OCI-LY1 (cell line): Measurements from ENCODE around the gene FOXC1.

ENCODE experiments used
- CTCF ChIP-seq: fragments of 200-600 bp; sonication (generic), shearing (Covaris generic); IDR thresholded peaks from 2 replicates; pipeline ENCODE4 v1.5.1; 2017; ENCODE audit warnings: mild to moderate bottlenecking, antibody characterized with exemption, low read length, moderate library complexity, mixed read lengths
- EZH2 ChIP-seq: fragments of 200-600 bp; sonication (generic), shearing (Covaris generic); IDR thresholded peaks from 2 replicates; pipeline ENCODE4 v1.8.0; 2017; ENCODE audit warnings: borderline replicate concordance, mixed run types, mild to moderate bottlenecking, antibody characterized with exemption, low read length, moderate library complexity, mixed read lengths

DNA sequence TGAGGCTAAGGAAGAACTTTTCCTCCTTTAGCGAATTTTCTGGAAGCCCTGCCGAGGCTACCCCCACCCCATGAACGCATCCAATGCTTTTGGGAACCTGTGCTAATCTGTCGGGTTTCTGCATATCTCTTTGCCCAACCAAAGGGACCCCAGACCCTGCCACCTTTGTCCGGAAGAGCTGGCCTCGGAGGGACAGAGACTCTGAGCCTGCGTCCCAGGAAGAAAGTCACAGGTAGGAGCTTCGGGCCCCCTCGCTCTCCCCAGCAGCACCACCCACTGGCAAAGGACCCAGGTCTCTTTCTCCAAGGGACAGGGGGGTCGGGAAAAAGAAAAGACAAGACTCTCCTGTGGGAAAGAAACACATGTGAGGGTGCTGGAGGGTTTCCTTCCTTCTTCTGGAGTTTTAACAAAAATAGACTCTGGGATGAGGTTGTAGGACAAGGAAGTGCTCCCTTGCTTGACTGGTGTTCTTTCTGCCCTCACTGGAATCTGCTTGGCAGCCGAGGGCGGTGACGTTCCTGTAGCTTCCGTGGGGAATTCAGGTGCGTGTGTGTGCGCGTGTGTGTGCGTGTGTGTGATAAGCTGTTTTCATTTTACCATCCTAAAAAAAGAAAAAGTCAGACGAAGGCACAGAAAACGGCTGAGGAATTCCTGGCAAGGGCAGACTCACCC lies 16.3 kb upstream of the FOXC1 start:
- no peak for TF ChIP-seq CTCF
- TF ChIP-seq EZH2 = no peak
